Spleen (tissue), 11 donors: ENCODE results near the gene CLCNKA. TPM values are rescaled to one million over a fixed set of nuclear protein-coding genes. Genes with fewer than 3 reads are reported as not detected.

Experiments used
- DNase-seq: peaks from one replicate; pipeline ENCODE4 v3.0.0-alpha.2; 2020
- H3K27ac ChIP-seq, 8 donors: fragments of 200-600 bp; sonication (generic) in 7 of 8; 1 replicate in 4 of 8; 2 replicates in 4 of 8; pipeline versions ENCODE4 v1.5.0 to v1.8.0; 2016 to 2021; ENCODE audit warnings: inconsistent platforms in 4 of 8, mild to moderate bottlenecking in 4 of 8, moderate library complexity in 1 of 8
- H3K27me3 ChIP-seq, 7 donors: fragments of 200-600 bp; sonication (generic) in 6 of 7; replicated peaks in 1 of 7; 1 replicate in 4 of 7; 2 replicates in 3 of 7; pipeline versions ENCODE4 v1.5.0 to v1.8.0; 2016 to 2021; ENCODE audit warnings: inconsistent platforms in 3 of 7, mild to moderate bottlenecking in 1 of 7
- H3K36me3 ChIP-seq, 6 donors: fragments of 200-600 bp; sonication (generic) in 5 of 6; 1 replicate in 4 of 6; 2 replicates in 2 of 6; pipeline versions ENCODE4 v1.5.0 to v1.8.0; 2016 to 2021; ENCODE audit warnings: inconsistent platforms in 2 of 6
- H3K4me1 ChIP-seq, 6 donors: fragments of 200-600 bp; sonication (generic) in 5 of 6; 1 replicate in 3 of 6; 2 replicates in 3 of 6; pipeline versions ENCODE4 v1.5.0 to v1.8.0; 2016 to 2021; ENCODE audit warnings: inconsistent platforms in 3 of 6
- H3K4me3 ChIP-seq, 8 donors: fragments of 200-600 bp; sonication (generic) in 7 of 8; 1 replicate in 4 of 8; 2 replicates in 4 of 8; pipeline versions ENCODE4 v1.5.0 to v1.8.0; 2016 to 2021; ENCODE audit warnings: inconsistent platforms in 4 of 8, mild to moderate bottlenecking in 4 of 8, moderate library complexity in 2 of 8
- H3K9me3 ChIP-seq, 8 donors: fragments of 200-600 bp; sonication (generic) in 7 of 8; 1 replicate in 4 of 8; 2 replicates in 4 of 8; pipeline versions ENCODE4 v1.5.0 to v1.8.0; 2016 to 2021; ENCODE audit warnings: inconsistent platforms in 4 of 8
- POLR2A ChIP-seq, 3 donors: fragments of 450-650 bp; IDR thresholded peaks; one replicate each; pipeline ENCODE4 v1.5.1; 2017; ENCODE audit warnings: antibody characterized with exemption in 3 of 3, mild to moderate bottlenecking in 1 of 3
- POLR2AphosphoS5 ChIP-seq, 3 donors: sonication (generic); formaldehyde crosslinking; IDR thresholded peaks; one replicate each; pipeline ENCODE4 v1.5.1; 2017; ENCODE audit warnings: antibody characterized with exemption in 3 of 3
- WGBS, 5 donors: extraction: QIAGEN DNeasy Blood & Tissue Kit in 3 of 5; methylation state at CpG; one replicate each; pipeline versions ENCODE4 v1.1.5 to v1.1.7; 2013 to 2018; 5-methylcytosine and 5-hydroxymethylcytosine counted together
- intact Hi-C: fragments of 100-400 bp; cut with DNase I; formaldehyde crosslinking; loops from one replicate; pipeline ENCODE4 v1.15.0; 2023; ENCODE audit warnings: low total_unique reads
- polyA plus RNA-seq, 3 donors: library from polyadenylated mRNA; stranded (reverse); fragments of 200-250 nt; gene quantifications; one replicate each; pipeline ENCODE4 v1.2.1, GENCODE V29; 2013
- total RNA-seq, 7 donors: library from RNA; depleted of rRNA in 3 of 7; stranded (reverse); fragments of >200 nt in 3 of 7; fragmentation: NEBNext Ultra II Directional in 4 of 7; extraction: Animal tissue kit (Norgen Biotek cat#: 25700) in 4 of 7; gene quantifications; one replicate each; pipeline versions ENCODE4 v1.1.0 to v1.2.1, GENCODE V29; 2016 to 2021
- TF ChIP-seq, protein P1 (sequence below), 11 experiments: fragments of 200-600 bp in 7 of 11; fragments of 450-650 bp in 4 of 11; sonication (generic) in 4 of 11; IDR thresholded peaks in 8 of 11; conservative IDR thresholded peaks in 3 of 11; 1 replicate in 7 of 11; 2 replicates in 4 of 11; pipeline versions ENCODE4 v1.4.0 to v1.8.0; 2016 to 2021; ENCODE audit warnings: antibody characterized with exemption in 11 of 11, inconsistent platforms in 4 of 11, mild to moderate bottlenecking in 1 of 11
- donor health status: healthy with polysubstance abuse.
- donor health status: DM: no; HTN: no; CAD: no; lungs with moderate emphysema.
- donor health status: DM: no; HTN: no; CAD: no.
- donor health status: Bipolar disorder and iron deficiency.
- donor health status: healthy.
- donor health status: DM: no; HTN: no; CAD: no.
- donor health status: DM: yes; HTN: yes; CAD: no.

Gene CLCNKA
- total and polyA plus RNA-seq, 10 donors, result 0.19 to 0.50 (median 0.30) TPM; not detected in 4

DNA sequence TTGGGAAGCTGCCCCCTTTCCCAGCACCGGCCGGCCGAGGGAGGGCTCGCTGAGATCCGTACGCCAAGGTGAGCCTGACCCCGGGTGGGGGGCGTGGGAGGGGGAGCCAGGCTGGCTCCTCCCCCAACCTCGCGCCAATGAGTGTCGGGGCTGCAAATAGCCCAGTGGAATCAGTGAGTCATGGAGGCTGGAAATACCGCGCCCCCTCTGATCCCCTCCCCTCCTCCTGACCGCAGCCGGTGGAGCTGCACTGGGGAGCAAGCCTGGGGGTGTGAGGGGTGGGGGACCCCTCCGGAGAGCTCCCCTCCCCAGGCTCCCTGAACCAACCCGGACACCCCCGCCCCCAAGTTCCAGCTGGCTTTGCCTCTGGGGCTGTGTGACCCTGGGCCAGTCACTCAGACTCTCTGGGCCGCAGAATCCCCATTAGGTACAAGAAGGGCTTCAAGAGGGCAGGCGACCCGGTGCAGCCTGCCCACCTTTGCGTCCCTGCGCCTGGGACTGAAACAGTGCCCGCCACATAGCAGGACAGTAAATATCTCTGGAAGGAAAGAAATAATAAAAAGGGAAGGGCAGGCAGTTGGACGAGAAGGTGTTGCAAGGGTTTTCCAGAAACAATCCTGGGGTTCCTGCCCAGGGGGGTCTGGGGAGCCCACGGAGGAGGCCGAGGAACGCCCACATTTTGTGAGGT is 8.5 kb upstream of the CLCNKA start:
- H3K27ac ChIP-seq, result peak overlapping the region in 6 of 8 donors; percentile 30 to 68 (median 52)
- DNase-seq, result no peak

DNA sequence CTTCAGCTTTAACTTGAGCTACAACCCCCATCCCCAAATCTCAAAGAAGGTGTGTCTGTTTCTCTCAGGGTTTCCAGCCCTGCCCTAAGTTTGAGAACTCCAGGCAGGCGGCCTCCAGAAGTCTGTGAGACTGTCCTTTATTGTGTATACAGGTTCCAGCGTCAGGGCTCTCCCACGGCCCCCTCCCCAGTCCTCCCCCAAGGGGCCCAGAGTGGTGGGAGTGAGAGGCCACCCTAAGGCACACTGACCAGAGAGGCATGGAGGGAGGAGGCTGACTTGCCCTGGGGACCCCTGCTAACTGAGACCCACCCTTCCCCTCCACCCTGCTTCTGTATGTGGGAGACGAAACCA is 8.0 kb upstream of the CLCNKA start:
- H3K27me3 ChIP-seq, result peaks cover 0 to 17% (median 0%) of the 10 kb centered on the region in 7 donors
- TF ChIP-seq POLR2A (IDR thresholded peaks at IDR 0.05) (no peak), POLR2AphosphoS5 (IDR thresholded peaks at IDR 0.05) (no peak)
- TF ChIP-seq, protein P1, sequence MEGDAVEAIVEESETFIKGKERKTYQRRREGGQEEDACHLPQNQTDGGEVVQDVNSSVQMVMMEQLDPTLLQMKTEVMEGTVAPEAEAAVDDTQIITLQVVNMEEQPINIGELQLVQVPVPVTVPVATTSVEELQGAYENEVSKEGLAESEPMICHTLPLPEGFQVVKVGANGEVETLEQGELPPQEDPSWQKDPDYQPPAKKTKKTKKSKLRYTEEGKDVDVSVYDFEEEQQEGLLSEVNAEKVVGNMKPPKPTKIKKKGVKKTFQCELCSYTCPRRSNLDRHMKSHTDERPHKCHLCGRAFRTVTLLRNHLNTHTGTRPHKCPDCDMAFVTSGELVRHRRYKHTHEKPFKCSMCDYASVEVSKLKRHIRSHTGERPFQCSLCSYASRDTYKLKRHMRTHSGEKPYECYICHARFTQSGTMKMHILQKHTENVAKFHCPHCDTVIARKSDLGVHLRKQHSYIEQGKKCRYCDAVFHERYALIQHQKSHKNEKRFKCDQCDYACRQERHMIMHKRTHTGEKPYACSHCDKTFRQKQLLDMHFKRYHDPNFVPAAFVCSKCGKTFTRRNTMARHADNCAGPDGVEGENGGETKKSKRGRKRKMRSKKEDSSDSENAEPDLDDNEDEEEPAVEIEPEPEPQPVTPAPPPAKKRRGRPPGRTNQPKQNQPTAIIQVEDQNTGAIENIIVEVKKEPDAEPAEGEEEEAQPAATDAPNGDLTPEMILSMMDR (IDR thresholded peaks at IDR 0.05 in 8 of 11, conservative IDR thresholded peaks at IDR 0.05 in 3 of 11), result no peak
- H3K27ac ChIP-seq, result peak overlapping the region in 3 of 8 donors; percentile 20 to 55 (median 30)
- 63 to 84% (median 80%) methylated on average over 3 to 4 of the region's 4 CpGs for WGBS, 5 donors
- H3K4me3 ChIP-seq, result no peak overlapping the region
- H3K4me1 ChIP-seq, result peaks cover 11 to 54% (median 37%) of the 10 kb centered on the region in 6 donors
- intact Hi-C loops, result no loop called here
- no peaks in the 10 kb centered on the region for H3K9me3 ChIP-seq
- DNase-seq, result no peak
- no peaks in the 10 kb centered on the region for H3K36me3 ChIP-seq

More for the DNA sequence above, 8.5 kb upstream of the CLCNKA start:
- Histone ChIP-seq H3K4me3 (peak overlapping the region; percentile 19 to 69 (median 42)), H3K36me3 (no peaks in the 10 kb centered on the region), H3K27me3 (peaks cover 0 to 17% (median 0%) of the 10 kb centered on the region in 7 donors), H3K9me3 (no peaks in the 10 kb centered on the region), H3K4me1 (peaks cover 8 to 49% (median 33%) of the 10 kb centered on the region in 6 donors)
- 26 to 45% (median 31%) methylated on average over 15 to 28 of the region's 28 CpGs for WGBS, 5 donors
- TF ChIP-seq, protein P1 (IDR thresholded peaks at IDR 0.05 in 8 of 11, conservative IDR thresholded peaks at IDR 0.05 in 3 of 11), result no peak
- TF ChIP-seq POLR2A (IDR thresholded peaks at IDR 0.05) (no peak), POLR2AphosphoS5 (IDR thresholded peaks at IDR 0.05) (no peak)
- intact Hi-C loops, result no loop called here

DNA sequence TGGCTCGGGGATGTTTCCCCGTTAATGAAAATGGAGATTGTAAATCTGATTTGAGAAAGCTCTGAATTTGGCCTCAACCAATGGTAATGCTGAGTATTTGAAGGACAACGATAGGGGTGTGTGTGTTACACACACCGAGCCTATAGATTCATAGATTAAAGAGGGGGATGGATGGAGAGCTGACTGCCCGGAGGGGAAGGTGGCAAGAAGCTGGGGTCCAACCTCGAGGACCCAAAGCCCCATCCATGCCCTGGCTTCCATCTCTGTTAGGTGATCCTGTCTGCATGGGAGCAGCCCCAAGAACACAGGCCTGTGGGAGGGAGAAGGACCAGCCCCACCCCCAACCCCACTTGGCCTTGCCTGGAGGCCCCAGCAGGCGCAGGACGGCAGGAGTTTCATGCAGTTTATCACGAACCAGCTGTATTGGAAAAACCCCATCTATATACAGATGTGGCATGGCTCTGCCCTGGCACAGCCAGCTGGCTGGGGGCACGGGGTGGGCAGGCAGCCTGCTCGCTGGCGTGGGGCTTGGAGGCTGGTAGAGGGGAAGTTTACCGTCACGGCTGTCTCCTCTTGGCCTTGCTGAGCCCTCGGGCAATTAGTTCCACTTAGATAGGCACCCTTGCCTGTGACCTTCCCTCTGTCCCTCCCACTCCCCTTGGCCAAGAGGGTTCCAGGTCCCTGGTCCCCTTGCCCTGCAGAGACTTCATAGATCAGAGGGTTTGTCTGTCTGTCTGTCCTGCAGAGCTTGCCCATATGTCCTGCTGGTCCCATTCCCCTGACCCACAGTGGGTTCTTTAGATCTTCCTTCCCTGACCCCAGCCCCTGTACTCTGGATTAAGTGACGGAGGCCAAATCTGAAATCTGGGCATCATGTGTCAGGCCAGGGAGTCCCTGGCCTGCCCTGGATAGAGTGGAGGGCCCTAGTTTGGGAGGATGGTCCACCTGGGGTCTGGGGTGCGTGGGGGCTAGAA is 7.0 kb upstream of the CLCNKA start:
- intact Hi-C loops, result no loop called here
- peaks cover 0 to 17% (median 0%) of the 10 kb centered on the region in 7 donors for H3K27me3 ChIP-seq

More for the DNA sequence above, 7.0 kb upstream of the CLCNKA start:
- Histone ChIP-seq H3K4me1 (peaks cover 12 to 59% (median 41%) of the 10 kb centered on the region in 6 donors), H3K9me3 (no peaks in the 10 kb centered on the region), H3K4me3 (no peak overlapping the region), H3K27ac (peak overlapping the region in 1 of 8 donors; percentile 30), H3K36me3 (no peaks in the 10 kb centered on the region)
- DNase-seq, result no peak
- WGBS, 5 donors, result 56 to 75% (median 64%) methylated on average over 11 to 17 of the region's 17 CpGs
- TF ChIP-seq, protein P1 (IDR thresholded peaks at IDR 0.05 in 8 of 11, conservative IDR thresholded peaks at IDR 0.05 in 3 of 11), result no peak
- TF ChIP-seq POLR2AphosphoS5 (IDR thresholded peaks at IDR 0.05) (no peak), POLR2A (IDR thresholded peaks at IDR 0.05) (no peak)
